DND-41 (cell line): ENCODE data around the gene HSD11B1L.

Experiments used
- ATAC-seq: fragments of 200-7000 bp; cut with Tn5 transposase; 3 replicates; pipeline ENCODE4 v1.9.1; 2021; ENCODE audit warnings: low read depth; ENCODE audit not compliant: insufficient read depth
- DNase-seq: peaks from one replicate; pipeline ENCODE4 v3.0.0-alpha.2; 2020
- H2AFZ ChIP-seq: 2 replicates; pipeline ENCODE4 v1.6.0; 2012; ENCODE audit warnings: low read depth, low read length
- H3K27ac ChIP-seq: 2 replicates; pipeline ENCODE4 v1.5.1; 2012; ENCODE audit warnings: low read length, inconsistent platforms
- H3K27me3 ChIP-seq: fragments of 200-600 bp; sonication (generic); 2 replicates; pipeline ENCODE4 v1.6.0; 2012; ENCODE audit warnings: low read length, mild to moderate bottlenecking, inconsistent platforms; ENCODE audit not compliant: insufficient read depth, poor library complexity
- H3K36me3 ChIP-seq: 2 replicates; pipeline ENCODE4 v1.5.1; 2012; ENCODE audit warnings: low read length, inconsistent platforms; ENCODE audit not compliant: insufficient read depth
- H3K4me1 ChIP-seq: 2 replicates; pipeline ENCODE4 v1.5.1; 2012; ENCODE audit warnings: mild to moderate bottlenecking, low read length; ENCODE audit not compliant: insufficient read depth
- H3K4me2 ChIP-seq: 2 replicates; pipeline ENCODE4 v1.6.0; 2012; ENCODE audit warnings: mild to moderate bottlenecking, moderate library complexity, low read length, inconsistent platforms; ENCODE audit not compliant: insufficient read depth
- H3K4me3 ChIP-seq, 2 experiments: fragments of 200-600 bp in 1 of 2; shearing (Covaris generic) in 1 of 2; 2 replicates each; pipeline ENCODE4 v1.5.1; 2012 to 2016; ENCODE audit warnings: inconsistent platforms in 2 of 2, low read length in 2 of 2, mild to moderate bottlenecking in 2 of 2, low read depth in 1 of 2, moderate library complexity in 1 of 2
- H3K79me2 ChIP-seq: 2 replicates; pipeline ENCODE4 v1.6.0; 2012; ENCODE audit warnings: low read length, inconsistent platforms; ENCODE audit not compliant: insufficient read depth
- H3K9ac ChIP-seq: 2 replicates; pipeline ENCODE4 v1.6.0; 2012; ENCODE audit warnings: low read depth, mild to moderate bottlenecking, inconsistent platforms, low read length, moderate library complexity
- H3K9me3 ChIP-seq: 2 replicates; pipeline ENCODE4 v1.5.1; 2012; ENCODE audit warnings: low read length, moderate library complexity, mild to moderate bottlenecking, inconsistent platforms; ENCODE audit not compliant: insufficient read depth, severe bottlenecking
- H4K20me1 ChIP-seq: 2 replicates; pipeline ENCODE4 v1.6.0; 2012; ENCODE audit warnings: low read length; ENCODE audit not compliant: insufficient read depth
- EZH2 ChIP-seq: IDR thresholded peaks from 3 replicates; pipeline ENCODE4 v1.6.1; 2012; ENCODE audit warnings: borderline replicate concordance, low read depth, mild to moderate bottlenecking, moderate library complexity, low read length, inconsistent platforms; ENCODE audit not compliant: severe bottlenecking
- TF ChIP-seq, protein P1 (sequence below): IDR thresholded peaks from 2 replicates; pipeline ENCODE4 v1.5.1; 2012; ENCODE audit warnings: borderline replicate concordance, low read length, moderate library complexity, mild to moderate bottlenecking; ENCODE audit not compliant: poor library complexity, severe bottlenecking; ENCODE audit errors: extremely low read depth

Gene HSD11B1L

DNA sequence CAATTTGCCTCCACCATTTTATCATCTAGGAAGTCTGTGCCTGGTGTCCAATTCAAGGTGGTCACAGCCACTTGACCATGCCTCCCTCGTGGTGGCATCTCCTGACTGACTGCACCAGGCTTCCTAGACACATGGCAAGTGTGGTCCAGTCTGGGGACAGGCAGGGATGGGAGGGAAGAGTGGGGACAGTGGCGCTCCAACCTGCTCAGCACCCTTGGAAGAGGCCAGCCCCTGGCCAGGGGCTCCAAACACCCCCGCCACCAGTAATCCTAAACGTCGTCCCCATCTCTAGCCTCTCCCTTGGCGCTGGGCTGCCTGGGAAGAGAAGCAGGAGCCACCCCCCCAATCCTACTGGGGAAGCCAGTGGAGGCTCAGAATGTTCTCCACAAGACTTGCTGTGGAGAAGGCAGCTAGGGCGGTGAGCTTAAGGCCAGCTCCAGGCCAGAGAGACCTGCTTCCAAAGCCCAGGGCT, 11.9 kb downstream of the HSD11B1L start:
- H3K9me3 ChIP-seq, result no peaks in the 10 kb centered on the region
- peaks cover 75% of the 10 kb centered on the region for H4K20me1 ChIP-seq
- H2AFZ ChIP-seq, result no peak overlapping the region
- no peak for TF ChIP-seq EZH2
- TF ChIP-seq, protein P1, sequence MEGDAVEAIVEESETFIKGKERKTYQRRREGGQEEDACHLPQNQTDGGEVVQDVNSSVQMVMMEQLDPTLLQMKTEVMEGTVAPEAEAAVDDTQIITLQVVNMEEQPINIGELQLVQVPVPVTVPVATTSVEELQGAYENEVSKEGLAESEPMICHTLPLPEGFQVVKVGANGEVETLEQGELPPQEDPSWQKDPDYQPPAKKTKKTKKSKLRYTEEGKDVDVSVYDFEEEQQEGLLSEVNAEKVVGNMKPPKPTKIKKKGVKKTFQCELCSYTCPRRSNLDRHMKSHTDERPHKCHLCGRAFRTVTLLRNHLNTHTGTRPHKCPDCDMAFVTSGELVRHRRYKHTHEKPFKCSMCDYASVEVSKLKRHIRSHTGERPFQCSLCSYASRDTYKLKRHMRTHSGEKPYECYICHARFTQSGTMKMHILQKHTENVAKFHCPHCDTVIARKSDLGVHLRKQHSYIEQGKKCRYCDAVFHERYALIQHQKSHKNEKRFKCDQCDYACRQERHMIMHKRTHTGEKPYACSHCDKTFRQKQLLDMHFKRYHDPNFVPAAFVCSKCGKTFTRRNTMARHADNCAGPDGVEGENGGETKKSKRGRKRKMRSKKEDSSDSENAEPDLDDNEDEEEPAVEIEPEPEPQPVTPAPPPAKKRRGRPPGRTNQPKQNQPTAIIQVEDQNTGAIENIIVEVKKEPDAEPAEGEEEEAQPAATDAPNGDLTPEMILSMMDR, result no peak
- no peak overlapping the region for H3K27ac ChIP-seq
- peaks cover 70% of the 10 kb centered on the region for H3K79me2 ChIP-seq
- H3K27me3 ChIP-seq, result no peaks in the 10 kb centered on the region
- DNase-seq, result no peak
- peaks cover 72% of the 10 kb centered on the region for H3K36me3 ChIP-seq
- peak overlapping the region; percentile 86; the same call in 1 of the 2 replicates for H3K4me2 ChIP-seq
- peak overlapping the region; percentile 87; the same call in 1 of the 2 replicates for H3K9ac ChIP-seq
- ATAC-seq, result no peak
- peak overlapping the region in 1 of 2 experiments; percentile 87; a peak in 1 of 4 replicates for H3K4me3 ChIP-seq
- H3K4me1 ChIP-seq, result peaks cover 31% of the 10 kb centered on the region

DNA sequence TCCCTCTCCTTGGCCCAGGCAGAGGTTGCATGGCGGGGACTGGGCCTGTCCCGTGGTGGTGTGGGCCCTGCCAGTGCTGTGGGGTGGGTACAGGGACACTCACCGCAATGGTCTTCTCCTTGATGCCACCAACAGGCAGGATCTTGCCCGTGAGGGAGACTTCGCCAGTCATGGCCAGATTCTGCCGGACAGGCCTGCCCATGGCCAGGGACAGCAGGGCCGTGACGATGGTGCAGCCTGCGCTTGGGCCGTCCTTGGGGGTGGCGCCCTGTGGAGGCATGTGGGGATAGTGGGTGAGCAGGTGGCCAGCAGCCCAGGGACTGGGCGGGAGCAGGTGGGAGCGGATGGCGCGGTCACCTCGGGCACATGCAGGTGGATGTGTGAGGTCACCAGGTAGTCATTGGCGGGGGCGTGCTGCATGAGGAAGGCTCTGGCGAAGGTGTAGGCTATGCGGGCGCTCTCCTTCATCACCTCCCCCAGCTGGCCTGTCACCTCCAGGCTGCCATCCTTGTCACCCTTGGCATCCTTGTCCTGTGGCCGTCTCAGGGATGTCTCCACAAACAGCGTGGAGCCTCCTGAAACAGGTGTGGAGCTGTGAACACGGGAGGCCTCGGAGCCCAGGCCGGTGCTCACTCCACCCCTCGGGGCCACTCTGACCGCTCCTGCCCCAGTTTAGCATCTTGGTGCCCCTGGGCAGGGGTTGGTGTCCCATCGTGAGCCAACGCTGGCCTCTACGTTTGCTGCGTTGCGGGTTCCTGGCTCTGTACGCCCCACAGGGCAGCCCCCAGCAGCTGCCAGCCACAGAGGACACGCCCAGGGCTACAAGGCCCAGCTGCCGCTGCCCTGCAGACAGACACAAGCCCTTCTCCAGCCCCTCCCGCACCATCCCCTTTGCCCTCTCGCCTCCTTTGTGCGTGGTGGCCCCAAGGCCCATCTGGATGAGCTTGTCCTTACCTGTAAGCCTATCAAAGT, 12.7 kb downstream of the HSD11B1L start:
- ATAC-seq (no peak), DNase-seq (no peak)
- Histone ChIP-seq H2AFZ (no peak overlapping the region), H4K20me1 (peaks cover 80% of the 10 kb centered on the region), H3K4me1 (peaks cover 30% of the 10 kb centered on the region), H3K27me3 (no peaks in the 10 kb centered on the region), H3K9me3 (no peaks in the 10 kb centered on the region), H3K9ac (peak overlapping the region; percentile 18), H3K27ac (no peak overlapping the region), H3K79me2 (peaks cover 71% of the 10 kb centered on the region), H3K4me2 (peak overlapping the region; percentile 86; the same call in 1 of the 2 replicates), H3K36me3 (peaks cover 78% of the 10 kb centered on the region), H3K4me3 (no peak overlapping the region)
- TF ChIP-seq, protein P1, result no peak
- no peak for TF ChIP-seq EZH2

DNA sequence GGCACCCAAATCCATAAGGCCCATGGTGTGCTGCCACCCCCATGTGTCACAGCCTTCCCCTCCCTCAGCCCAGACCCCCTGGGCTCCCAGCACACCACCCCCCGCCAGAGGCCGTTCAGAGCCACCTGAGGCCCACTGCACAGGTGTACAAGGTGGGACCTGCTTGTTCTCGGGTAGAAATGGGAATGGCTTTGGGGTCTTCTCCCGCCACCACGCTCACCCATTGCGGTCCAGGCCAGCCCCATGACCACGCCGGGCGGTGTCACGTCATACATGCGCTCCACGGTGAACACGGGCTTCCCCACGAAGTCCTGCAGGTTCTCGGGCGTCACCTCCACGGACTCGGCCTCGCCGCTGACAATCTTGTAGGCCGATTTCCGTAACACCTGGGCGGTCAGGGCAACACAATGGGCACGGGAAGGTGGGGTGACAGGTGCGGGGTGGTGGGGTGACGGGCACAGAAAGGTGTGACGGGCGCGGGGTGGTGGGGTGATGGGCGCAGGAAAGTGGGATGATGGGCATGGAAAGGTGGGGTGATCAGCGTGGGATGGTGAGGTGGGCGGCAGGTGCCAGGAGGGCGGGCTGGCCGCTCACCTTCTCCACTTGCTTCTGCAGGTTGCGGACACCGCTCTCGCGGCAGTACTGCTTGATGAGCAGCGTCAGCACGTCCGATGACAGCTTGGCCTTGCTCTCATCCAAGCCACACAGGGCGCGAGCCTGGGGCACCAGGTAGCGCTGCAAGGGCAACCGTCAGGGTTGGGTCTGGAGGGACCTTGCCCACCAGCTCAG, 13.5 kb downstream of the HSD11B1L start:
- Histone ChIP-seq H3K27me3 (no peaks in the 10 kb centered on the region), H2AFZ (no peak overlapping the region), H3K79me2 (peaks cover 75% of the 10 kb centered on the region), H3K4me1 (peaks cover 30% of the 10 kb centered on the region), H3K9me3 (no peaks in the 10 kb centered on the region), H3K36me3 (peaks cover 86% of the 10 kb centered on the region), H3K4me3 (no peak overlapping the region), H3K27ac (no peak overlapping the region), H4K20me1 (peaks cover 89% of the 10 kb centered on the region), H3K4me2 (no peak overlapping the region), H3K9ac (no peak overlapping the region)
- TF ChIP-seq, protein P1, result no peak
- no peak for TF ChIP-seq EZH2
- DNase-seq (no peak), ATAC-seq (no peak)
